Measurements from ENCODE around the gene SNRPA. TPM values are rescaled to one million over a fixed set of nuclear protein-coding genes. Genes with fewer than 3 reads are reported as not detected.

The SNRPA gene
- total and polyA plus RNA-seq, 2 of the 13 experiments (the other 11 are each of a cell fraction or from before 2014, with no cell fraction given), result 59.6 to 162 TPM

DNA sequence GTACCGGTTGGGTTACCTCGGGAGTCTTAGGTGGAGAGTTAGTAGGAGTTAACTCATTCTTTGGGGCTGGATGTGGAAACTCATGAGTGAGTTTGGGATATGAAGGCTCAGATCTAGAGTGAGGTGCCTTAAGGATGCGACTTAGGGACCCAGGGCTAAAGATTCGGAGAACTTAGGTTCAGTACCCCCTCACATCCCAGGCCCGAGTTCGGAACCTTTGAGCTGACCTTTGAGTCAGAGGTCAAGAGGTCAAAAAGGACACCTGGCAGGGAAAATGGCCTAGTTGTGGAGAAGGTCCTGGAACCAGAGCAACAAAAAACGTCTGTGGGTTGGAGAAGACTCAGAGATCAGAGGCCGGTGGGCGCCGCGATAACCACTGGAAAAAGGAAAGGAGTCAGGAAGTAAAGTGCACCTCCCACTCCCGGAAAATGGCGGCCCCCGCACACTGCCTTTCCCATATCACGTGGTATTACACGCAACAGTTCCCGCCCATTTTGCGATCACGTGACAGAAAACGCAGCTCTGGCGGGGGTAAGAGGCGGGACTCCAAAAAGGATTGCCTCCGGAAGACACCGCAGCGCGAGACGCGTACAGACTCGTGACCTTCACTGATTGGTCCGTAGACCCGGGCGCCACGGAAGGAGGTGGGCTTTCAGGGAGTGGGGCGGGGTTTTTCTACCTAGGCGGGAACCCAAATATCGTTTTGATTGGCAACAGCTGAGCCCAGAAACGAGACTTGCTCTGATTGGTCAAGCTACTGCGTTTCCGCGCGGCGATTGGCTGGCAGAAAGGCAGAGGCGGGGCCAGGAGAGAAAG lies 737 bp upstream of the SNRPA start, which contains the start of gene ACTMAP (continued):
- TF ChIP-seq ZNF263 (CRISPR knock-in tag; IDR thresholded peaks at IDR 0.05) (no peak), ZNF44 (CRISPR knock-in tag; IDR thresholded peaks at IDR 0.05) (no peak), ZNF713 (CRISPR knock-in tag; IDR thresholded peaks at IDR 0.05) (no peak), LRRFIP1 (CRISPR knock-in tag; conservative IDR thresholded peaks at IDR 0.05) (no peak), ZNF207 (IDR thresholded peaks at IDR 0.05; ENCODE audit: borderline replicate concordance) (peak; percentile 96; the same call in 1 of the 2 replicates), DPF2 (CRISPR knock-in tag; IDR thresholded peaks at IDR 0.05; ENCODE audit: borderline replicate concordance, low read depth) (no peak), HDAC1 (CRISPR knock-in tag; IDR thresholded peaks at IDR 0.05) (no peak), SAP130 (CRISPR knock-in tag; IDR thresholded peaks at IDR 0.05; ENCODE audit: low read depth) (peak; percentile 88), ZNF296 (CRISPR knock-in tag; conservative IDR thresholded peaks at IDR 0.05) (no peak), MTA3 (CRISPR knock-in tag; IDR thresholded peaks at IDR 0.05) (no peak), ZSCAN31 (CRISPR knock-in tag; IDR thresholded peaks at IDR 0.05; ENCODE audit: low read depth) (no peak), MAX (IDR thresholded peaks at IDR 0.05) (peak; percentile 91), FOXO4 (CRISPR knock-in tag; conservative IDR thresholded peaks at IDR 0.05) (no peak), TCF7L2 (IDR thresholded peaks at IDR 0.05; ENCODE audit: low read depth, low read length) (no peak), RORA (CRISPR knock-in tag; IDR thresholded peaks at IDR 0.05) (no peak), MXI1 (IDR thresholded peaks at IDR 0.05; ENCODE audit: borderline replicate concordance, low read depth, low read length) (peak; percentile 71; the same call in 2 of the 3 replicates), BRCA1 (CRISPR knock-in tag; IDR thresholded peaks at IDR 0.05) (no peak)
- TF ChIP-seq, protein P1, sequence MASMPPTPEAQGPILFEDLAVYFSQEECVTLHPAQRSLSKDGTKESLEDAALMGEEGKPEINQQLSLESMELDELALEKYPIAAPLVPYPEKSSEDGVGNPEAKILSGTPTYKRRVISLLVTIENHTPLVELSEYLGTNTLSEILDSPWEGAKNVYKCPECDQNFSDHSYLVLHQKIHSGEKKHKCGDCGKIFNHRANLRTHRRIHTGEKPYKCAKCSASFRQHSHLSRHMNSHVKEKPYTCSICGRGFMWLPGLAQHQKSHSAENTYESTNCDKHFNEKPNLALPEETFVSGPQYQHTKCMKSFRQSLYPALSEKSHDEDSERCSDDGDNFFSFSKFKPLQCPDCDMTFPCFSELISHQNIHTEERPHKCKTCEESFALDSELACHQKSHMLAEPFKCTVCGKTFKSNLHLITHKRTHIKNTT (CRISPR knock-in tag; IDR thresholded peaks at IDR 0.05), result no peak
- TF ChIP-seq, protein P2, sequence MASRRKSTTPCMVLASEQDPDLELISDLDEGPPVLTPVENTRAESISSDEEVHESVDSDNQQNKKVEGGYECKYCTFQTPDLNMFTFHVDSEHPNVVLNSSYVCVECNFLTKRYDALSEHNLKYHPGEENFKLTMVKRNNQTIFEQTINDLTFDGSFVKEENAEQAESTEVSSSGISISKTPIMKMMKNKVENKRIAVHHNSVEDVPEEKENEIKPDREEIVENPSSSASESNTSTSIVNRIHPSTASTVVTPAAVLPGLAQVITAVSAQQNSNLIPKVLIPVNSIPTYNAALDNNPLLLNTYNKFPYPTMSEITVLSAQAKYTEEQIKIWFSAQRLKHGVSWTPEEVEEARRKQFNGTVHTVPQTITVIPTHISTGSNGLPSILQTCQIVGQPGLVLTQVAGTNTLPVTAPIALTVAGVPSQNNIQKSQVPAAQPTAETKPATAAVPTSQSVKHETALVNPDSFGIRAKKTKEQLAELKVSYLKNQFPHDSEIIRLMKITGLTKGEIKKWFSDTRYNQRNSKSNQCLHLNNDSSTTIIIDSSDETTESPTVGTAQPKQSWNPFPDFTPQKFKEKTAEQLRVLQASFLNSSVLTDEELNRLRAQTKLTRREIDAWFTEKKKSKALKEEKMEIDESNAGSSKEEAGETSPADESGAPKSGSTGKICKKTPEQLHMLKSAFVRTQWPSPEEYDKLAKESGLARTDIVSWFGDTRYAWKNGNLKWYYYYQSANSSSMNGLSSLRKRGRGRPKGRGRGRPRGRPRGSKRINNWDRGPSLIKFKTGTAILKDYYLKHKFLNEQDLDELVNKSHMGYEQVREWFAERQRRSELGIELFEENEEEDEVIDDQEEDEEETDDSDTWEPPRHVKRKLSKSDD (CRISPR knock-in tag; IDR thresholded peaks at IDR 0.05; ENCODE audit: low read depth), result no peak

Data from HepG2 (cell line).